Choroid plexus epithelial cell (primary cell): ENCODE measurements around the gene MRRF.
A peak's percentile ranks its signal among the peaks of the same experiment; 100 is the strongest.

Experiments
- DNase-seq: peaks from one replicate; pipeline ENCODE4 v3.0.0-alpha.2; 2010; ENCODE audit warnings: low read depth
- H3K4me3 ChIP-seq: 2 replicates; pipeline ENCODE4 v1.5.1; 2011; ENCODE audit warnings: low read depth, mild to moderate bottlenecking, control low read depth, low read length, moderate library complexity
- TF ChIP-seq, protein P1 (sequence below): conservative IDR thresholded peaks from 2 replicates; pipeline ENCODE4 v1.5.1; 2011; ENCODE audit warnings: low read depth, mild to moderate bottlenecking, control low read depth, inconsistent platforms, low read length, moderate library complexity

MRRF gene

DNA sequence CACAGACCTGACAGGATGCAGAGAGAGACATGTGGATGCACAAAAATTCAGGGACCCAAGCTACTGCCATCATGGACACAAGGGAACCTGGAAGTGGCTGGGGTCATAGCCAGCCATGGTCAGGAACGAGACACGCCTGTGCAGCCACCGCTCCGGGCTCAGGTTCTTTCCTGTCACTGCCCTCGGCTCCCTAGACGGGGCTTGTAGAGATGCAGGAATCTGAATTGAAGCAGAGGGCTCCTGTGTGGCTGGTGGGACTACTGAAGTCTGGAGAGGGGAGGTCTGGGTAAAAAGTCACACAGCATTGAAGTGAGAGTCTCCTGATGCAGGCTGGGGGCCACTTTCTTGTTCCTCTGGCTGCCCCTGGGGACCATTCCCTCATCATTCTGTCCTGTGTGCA lies 73.9 kb downstream of the MRRF start:
- TF ChIP-seq, protein P1, sequence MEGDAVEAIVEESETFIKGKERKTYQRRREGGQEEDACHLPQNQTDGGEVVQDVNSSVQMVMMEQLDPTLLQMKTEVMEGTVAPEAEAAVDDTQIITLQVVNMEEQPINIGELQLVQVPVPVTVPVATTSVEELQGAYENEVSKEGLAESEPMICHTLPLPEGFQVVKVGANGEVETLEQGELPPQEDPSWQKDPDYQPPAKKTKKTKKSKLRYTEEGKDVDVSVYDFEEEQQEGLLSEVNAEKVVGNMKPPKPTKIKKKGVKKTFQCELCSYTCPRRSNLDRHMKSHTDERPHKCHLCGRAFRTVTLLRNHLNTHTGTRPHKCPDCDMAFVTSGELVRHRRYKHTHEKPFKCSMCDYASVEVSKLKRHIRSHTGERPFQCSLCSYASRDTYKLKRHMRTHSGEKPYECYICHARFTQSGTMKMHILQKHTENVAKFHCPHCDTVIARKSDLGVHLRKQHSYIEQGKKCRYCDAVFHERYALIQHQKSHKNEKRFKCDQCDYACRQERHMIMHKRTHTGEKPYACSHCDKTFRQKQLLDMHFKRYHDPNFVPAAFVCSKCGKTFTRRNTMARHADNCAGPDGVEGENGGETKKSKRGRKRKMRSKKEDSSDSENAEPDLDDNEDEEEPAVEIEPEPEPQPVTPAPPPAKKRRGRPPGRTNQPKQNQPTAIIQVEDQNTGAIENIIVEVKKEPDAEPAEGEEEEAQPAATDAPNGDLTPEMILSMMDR = no peak
- no peak for DNase-seq

DNA sequence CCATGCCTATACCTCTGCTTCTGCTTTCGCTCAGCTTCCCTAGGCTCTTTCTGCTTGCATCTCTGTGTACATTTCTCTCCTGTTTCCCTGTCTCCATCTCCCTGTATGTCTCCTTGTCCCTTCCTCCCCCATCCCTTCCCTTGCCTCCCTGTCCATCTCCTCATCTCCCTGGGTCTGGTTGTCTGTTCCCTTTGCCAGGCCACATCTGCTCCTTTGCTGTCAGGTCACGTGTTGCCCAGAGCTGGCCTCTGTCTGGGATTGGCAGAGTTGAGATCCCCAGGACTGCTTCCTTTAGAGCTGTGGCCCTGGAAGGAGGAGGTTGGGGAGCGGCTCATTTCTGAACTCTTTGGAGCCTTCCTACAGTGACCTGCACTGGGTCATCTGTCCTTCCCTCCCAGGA lies 74.3 kb downstream of the MRRF start:
- TF ChIP-seq, protein P1 = no peak
- no peak overlapping the region for H3K4me3 ChIP-seq
- DNase-seq = no peak

More for the DNA sequence above, 73.9 kb downstream of the MRRF start:
- no peak overlapping the region for H3K4me3 ChIP-seq

DNA sequence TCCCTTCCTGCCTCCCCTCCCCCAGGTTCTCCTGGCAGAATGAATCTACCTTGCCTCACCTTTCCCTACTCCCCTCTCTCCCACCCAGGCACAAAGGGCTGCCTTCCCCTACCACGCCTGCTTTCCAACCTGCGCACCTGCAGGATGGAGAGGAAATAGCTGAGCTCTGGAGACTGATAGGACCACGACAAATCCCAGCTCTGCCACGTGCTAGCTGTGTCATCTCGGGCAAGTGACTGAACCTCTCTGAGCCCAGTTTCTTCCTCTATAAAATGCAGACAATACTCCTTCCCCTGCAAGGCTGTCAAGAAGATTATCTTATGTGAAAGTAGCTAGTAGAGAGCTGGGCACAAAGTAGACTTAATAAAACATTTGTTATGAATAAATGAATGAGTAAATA lies 74.9 kb downstream of the MRRF start:
- TF ChIP-seq, protein P1 = no peak
- no peak for DNase-seq
- no peak overlapping the region for H3K4me3 ChIP-seq

DNA sequence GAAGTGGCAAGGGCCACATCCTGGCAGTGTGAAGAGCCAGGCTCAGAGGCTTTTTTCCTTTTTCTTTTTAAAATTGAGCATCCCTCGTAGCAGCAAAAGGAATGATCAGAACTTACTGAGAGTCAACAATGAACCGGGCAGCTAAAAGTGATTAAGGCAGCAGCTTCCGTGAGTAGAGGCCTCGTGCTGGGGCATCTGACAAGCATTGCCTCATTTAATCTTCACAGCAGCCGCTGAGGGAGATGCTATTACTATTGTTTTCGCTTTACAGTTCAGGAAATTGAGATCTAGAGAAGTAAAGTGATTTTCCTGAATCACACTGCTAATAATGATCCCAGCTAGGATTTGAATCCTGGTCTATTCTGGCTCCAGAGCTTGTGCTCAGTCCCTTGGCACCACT lies 75.5 kb downstream of the MRRF start:
- TF ChIP-seq, protein P1 = no peak
- no peak overlapping the region for H3K4me3 ChIP-seq

DNA sequence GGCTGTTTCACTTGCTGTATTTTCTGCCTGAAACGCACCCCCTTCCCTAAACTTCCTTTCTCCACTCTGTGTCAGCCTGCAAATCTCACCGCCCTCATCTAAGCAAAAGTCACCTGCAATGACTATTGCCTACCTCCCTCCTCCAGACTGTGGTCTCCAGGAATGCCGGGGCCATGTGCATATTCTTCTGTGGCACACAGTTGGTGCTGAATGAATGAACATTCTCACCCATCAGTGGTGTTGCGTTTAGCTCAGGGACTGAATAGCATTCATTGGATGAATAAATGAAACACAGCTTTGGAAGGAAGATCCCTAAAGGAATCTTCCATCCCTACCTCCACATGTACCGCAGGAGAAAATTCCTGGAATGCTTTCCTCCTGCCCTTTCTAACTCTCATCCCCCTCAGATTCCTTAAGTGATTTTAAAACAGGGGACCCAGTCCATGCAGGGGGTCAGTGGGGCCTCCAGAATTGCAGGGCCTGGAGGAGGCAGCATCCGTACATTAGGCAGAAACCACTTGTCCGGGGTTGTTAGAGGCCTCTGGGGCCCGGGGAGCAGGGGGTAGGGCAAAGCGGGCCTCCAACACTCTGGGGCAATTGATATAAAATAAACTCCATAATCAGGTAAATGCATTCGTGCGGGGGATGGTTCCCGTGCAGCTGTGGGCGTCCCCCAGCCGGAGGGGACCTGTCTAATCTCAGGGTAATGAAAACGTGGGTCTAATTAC lies 77.8 kb downstream of the MRRF start:
- DNase-seq = no peak
- TF ChIP-seq, protein P1 = no peak
- H3K4me3 ChIP-seq = no peak overlapping the region

More for the DNA sequence above, 75.5 kb downstream of the MRRF start:
- no peak for DNase-seq

DNA sequence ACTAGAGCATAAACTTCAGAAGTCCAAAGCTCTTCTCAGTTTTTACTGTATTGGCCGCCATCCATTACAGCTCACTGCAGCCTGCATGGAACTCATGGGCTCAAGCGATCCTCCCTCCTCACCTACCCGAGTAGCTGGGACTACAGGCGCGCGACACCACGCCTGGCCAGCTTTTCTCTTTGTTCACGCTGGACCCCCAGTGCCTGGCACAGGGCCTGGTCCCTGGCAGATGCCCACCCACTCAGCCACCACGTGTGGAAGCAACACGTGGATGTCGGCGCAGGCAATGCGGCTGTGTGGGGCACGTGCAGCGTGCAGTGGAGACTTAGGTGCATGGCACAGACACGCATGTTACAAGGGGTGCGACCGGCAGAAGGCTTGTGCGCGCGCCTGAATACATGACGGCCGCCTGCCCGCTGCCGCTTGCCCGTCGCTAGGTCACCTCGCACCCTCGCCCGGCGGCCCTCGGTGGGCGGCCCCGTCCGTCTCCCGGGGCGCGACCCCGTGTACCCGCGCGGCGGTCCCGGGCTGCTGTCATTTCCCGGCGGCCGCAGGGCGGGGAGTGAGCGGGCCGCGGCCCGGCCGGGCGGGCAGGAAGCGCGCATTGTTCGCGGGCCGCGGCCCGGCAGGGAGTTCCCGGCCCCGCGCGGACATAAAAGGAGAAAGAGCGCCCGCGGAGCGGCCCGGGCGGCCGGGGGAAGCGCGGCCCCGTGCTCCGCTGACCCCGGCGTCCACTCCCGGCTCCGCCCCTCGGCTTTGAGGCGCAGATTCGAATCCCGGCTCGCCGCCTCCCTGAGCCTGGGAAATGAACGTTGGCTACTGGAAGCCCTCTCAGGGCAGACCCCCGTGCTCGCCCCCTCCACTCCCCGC lies 82.0 kb downstream of the MRRF start:
- peak overlapping the region; percentile 60 for H3K4me3 ChIP-seq
- DNase-seq = peak; percentile 32

More for the DNA sequence above, 82.0 kb downstream of the MRRF start:
- TF ChIP-seq, protein P1 = no peak
